ACC112 (cell line): ENCODE results near the gene CHAD.
A peak's percentile ranks its signal among the peaks of the same experiment; 100 is the strongest.

Experiments
- H2AFZ ChIP-seq: fragments of 200-600 bp; sonication (generic); one replicate; pipeline ENCODE4 v1.6.0; 2017; ENCODE audit warnings: antibody characterized with exemption, low read length; ENCODE audit not compliant: unreplicated experiment
- H3K27ac ChIP-seq: fragments of 200-600 bp; sonication (generic); 2 replicates; pipeline ENCODE4 v1.5.1; 2014; ENCODE audit warnings: low read depth, mild to moderate bottlenecking, antibody characterized with exemption, low read length, moderate library complexity
- H3K27me3 ChIP-seq: fragments of 200-600 bp; sonication (generic); 2 replicates; pipeline ENCODE4 v1.6.1; 2014; ENCODE audit warnings: mild to moderate bottlenecking, antibody characterized with exemption, low read length, moderate library complexity, mixed read lengths; ENCODE audit not compliant: insufficient read depth
- H3K36me3 ChIP-seq: fragments of 200-600 bp; sonication (generic); 2 replicates; pipeline ENCODE4 v1.6.1; 2016; ENCODE audit warnings: mild to moderate bottlenecking, antibody characterized with exemption, low read length, moderate library complexity, mixed read lengths; ENCODE audit not compliant: insufficient read depth
- H3K4me1 ChIP-seq: fragments of 200-600 bp; sonication (generic); one replicate; pipeline ENCODE4 v1.6.1; 2016; ENCODE audit warnings: low read length, mixed read lengths; ENCODE audit not compliant: insufficient read depth, unreplicated experiment, control insufficient read depth
- H3K4me3 ChIP-seq: fragments of 200-600 bp; sonication (generic); 2 replicates; pipeline ENCODE4 v1.5.1; 2014; ENCODE audit warnings: mild to moderate bottlenecking, low read depth, low read length
- H3K79me2 ChIP-seq: fragments of 200-600 bp; sonication (generic); one replicate; pipeline ENCODE4 v1.6.0; 2016; ENCODE audit warnings: low read length; ENCODE audit not compliant: control insufficient read depth, unreplicated experiment, insufficient read depth

The CHAD gene

DNA sequence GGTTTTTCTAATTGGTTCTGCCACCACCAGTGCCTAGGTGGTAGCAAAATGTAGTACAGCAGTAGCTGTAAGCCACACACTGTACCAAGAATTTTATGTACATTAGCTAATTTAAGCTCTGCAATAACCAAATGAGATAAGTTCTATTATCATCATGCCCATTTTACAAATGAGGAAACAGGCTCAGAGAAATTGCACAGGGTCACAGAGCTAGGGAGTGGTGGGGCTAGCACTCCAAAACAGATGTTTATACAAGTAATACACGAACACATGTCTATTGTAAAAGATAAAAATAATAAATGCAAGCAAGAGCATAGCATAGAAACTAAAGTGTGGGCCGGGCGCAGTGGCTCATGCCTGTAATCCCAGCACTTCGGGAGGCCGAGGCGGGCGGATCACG is 23.5 kb upstream of the CHAD start:
- no peak overlapping the region for H2AFZ ChIP-seq
- H3K27me3 ChIP-seq, result no peaks in the 10 kb centered on the region
- H3K79me2 ChIP-seq, result no peaks in the 10 kb centered on the region
- H3K4me3 ChIP-seq, result no peak overlapping the region
- no peak overlapping the region for H3K27ac ChIP-seq
- H3K36me3 ChIP-seq, result no peaks in the 10 kb centered on the region
- peaks cover 12% of the 10 kb centered on the region for H3K4me1 ChIP-seq

DNA sequence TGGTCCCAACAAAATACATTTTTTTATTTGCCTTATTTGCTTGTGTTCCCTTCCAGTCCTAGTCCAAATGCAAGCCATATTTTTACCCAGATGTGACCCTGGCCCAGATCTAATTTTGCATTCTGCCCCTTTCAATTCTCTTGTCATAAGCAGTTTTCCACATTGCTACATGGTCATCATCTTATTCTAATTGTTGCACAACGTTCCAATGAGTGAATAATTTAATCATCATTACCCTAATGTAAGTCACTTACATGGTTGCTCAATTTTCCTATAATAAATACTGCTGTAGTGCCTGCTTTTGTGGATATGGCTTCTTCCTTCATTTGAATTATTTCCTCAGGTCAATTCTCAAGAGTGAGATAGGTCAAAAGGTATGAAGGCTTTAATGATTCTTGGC is 22.8 kb upstream of the CHAD start:
- Histone ChIP-seq H3K79me2 (no peaks in the 10 kb centered on the region), H3K4me1 (peaks cover 12% of the 10 kb centered on the region), H3K27ac (no peak overlapping the region), H3K4me3 (no peak overlapping the region), H3K27me3 (no peaks in the 10 kb centered on the region), H3K36me3 (no peaks in the 10 kb centered on the region), H2AFZ (no peak overlapping the region)

DNA sequence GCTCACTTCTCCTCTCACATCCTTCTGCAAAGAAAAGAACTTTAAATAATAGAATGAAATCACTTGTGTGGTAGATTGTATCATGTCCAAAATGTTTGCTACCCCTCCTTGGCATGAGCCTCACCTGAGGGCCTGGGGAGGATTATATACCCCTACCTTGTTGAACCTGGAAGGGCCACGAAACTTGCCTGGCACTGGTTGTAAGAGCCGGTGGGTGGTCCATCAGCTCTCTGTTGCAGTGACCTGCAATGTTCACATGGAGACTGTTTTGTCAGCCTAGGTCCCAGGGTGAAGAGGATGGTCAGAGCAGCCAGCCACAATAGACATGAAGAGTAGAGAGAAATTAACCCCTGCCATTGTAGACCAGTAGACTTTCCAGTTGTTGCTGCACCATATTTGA is 20.2 kb upstream of the CHAD start:
- H3K27me3 ChIP-seq, result no peaks in the 10 kb centered on the region
- no peaks in the 10 kb centered on the region for H3K36me3 ChIP-seq
- H2AFZ ChIP-seq, result no peak overlapping the region
- H3K79me2 ChIP-seq, result no peaks in the 10 kb centered on the region
- peaks cover 10% of the 10 kb centered on the region for H3K4me1 ChIP-seq
- H3K27ac ChIP-seq, result no peak overlapping the region
- H3K4me3 ChIP-seq, result no peak overlapping the region

DNA sequence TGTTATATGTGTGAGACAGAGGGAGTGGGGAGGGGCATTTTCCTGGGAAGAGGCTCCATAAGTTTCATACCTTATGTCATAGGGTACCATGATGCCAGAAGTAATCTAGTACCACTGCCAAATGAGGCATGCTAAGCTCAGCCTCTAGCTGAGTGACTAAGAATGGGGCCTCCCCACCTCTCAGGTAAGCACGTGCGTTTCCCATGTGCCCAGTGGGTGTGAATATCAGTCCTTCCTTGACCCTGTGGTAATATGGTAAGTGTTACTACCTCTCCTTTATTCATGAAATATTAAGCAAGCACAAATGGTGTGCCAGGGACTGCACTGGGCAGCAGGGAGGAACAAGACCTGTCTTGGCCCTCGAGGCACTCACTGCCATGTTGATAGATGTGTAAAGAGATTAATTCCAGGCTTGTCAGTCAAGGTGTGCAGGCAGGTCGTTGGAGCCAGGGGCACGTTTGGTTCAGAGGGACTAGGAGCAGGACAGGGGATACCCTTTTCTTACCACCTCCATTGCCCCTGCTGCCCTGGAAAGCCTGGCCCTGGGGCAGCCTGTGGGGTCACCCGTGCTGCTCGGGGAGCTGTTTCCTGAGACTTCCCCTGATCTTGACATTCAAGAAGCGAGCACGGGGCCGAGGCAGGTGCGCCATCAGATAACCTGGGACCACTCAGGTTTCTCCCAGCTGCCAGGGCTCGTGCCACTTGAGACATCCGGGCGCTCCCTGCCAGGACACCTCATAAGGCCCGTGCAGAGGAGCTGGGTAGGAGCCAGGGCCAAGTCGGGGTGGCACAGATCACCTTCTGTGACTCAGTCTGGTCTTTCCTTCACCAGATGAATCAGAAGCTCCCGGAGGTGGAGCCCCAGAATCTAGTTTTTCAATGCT is 18.8 kb upstream of the CHAD start:
- Histone ChIP-seq H3K27ac (no peak overlapping the region), H3K4me1 (peaks cover 10% of the 10 kb centered on the region), H3K4me3 (no peak overlapping the region), H3K36me3 (no peaks in the 10 kb centered on the region), H3K79me2 (no peaks in the 10 kb centered on the region), H3K27me3 (no peaks in the 10 kb centered on the region), H2AFZ (no peak overlapping the region)

DNA sequence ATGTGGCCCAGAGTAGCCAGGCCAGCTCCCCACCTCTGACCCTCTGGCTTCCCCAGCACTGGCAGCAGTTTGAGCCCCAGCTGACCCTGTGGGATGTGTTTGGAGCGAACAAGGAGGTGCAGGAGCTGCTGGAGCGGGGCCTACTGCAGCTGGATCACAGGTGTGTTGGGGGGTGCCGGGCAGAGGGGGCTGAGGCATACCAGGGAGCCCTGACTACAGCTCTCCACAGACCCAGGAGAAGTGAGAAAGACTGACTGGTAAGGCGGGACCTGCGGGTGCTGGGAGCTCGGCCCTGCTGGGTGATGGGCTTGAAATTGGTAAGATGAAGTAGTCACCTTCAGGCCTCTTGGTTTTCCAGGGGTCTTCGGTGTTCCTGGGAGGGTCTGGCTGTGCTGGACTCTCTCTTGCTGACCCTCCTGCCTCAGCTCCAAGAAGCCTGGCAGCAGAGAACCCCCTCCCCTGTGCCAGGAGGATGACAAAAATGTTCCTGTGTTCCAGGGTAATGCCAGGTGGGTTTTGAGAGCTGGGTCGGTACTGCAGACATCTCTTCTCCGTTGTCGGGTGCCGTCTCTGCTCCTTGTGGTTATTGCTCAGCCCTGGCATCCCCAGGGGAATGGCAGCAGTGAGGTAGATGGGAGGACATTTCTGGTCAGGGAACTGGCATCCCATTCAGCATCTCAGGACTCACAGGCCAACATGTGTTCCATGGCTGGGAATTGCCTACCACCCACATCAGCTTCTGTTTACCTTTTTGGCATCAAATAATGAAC is 15.9 kb upstream of the CHAD start:
- Histone ChIP-seq H2AFZ (no peak overlapping the region), H3K4me3 (no peak overlapping the region), H3K36me3 (no peaks in the 10 kb centered on the region), H3K4me1 (peaks cover 10% of the 10 kb centered on the region), H3K27me3 (no peaks in the 10 kb centered on the region), H3K27ac (no peak overlapping the region), H3K79me2 (no peaks in the 10 kb centered on the region)

DNA sequence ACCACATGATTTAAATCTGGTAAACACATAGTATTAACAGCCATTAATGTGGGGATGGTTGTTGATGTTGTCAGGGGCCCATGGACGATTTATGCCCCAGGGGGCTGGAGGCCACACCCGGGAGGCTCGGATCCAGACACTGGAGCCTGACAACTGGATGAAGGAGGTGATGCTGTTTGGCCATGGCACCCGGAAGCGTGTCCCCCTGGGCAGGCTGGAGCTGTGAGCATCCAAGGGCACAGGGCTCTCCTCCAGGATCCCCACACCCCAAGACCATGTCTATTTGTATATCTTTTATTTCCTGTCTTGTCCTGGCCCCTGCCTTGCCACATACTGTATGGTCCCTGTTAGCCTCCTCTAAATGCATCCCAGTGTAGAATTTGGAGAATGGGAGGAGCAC is 14.6 kb upstream of the CHAD start:
- Histone ChIP-seq H3K27me3 (no peaks in the 10 kb centered on the region), H3K79me2 (no peaks in the 10 kb centered on the region), H3K4me1 (peaks cover 8% of the 10 kb centered on the region), H3K4me3 (no peak overlapping the region), H2AFZ (no peak overlapping the region), H3K36me3 (no peaks in the 10 kb centered on the region), H3K27ac (no peak overlapping the region)

DNA sequence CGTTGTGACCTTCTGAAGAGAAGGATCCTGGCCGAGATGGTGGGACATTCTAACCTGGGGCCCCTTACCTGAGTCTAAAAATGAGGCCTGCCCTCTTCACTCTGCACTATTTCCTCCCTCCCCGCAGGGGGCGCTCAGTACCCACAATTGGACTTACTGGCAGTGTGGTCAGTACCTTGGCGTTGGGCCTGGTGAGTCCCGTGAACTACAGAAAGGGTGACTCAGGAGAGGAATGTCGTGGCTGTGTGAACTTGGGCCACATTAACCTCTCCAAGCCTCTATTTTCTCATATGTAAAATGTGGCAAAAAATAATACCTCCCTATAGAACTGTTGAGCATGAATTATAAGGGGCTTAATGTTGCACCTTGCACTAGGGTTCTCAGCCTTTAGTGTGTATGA is 13.8 kb upstream of the CHAD start:
- no peaks in the 10 kb centered on the region for H3K36me3 ChIP-seq
- H3K27me3 ChIP-seq, result no peaks in the 10 kb centered on the region
- H3K4me3 ChIP-seq, result no peak overlapping the region
- no peak overlapping the region for H2AFZ ChIP-seq
- H3K27ac ChIP-seq, result peak overlapping the region; percentile 68
- H3K4me1 ChIP-seq, result peaks cover under 1% of the 10 kb centered on the region
- no peaks in the 10 kb centered on the region for H3K79me2 ChIP-seq

DNA sequence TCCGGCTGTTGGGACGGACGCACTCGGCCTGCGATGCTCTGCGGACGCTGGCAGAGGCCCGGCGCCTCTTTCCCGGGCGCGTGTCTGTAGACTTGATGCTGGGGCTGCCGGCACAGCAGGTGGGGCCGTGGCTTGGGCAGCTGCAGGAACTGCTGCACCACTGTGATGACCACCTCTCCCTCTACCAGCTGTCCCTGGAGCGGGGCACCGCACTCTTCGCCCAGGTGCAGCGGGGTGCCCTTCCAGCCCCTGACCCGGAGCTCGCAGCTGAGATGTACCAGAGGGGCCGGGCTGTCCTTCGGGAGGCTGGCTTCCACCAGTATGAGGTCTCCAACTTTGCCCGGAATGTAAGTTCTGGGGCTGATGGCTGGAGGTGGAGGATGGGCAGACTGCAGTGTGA is 13.4 kb upstream of the CHAD start:
- H3K27ac ChIP-seq, result no peak overlapping the region
- no peaks in the 10 kb centered on the region for H3K79me2 ChIP-seq
- H3K27me3 ChIP-seq, result no peaks in the 10 kb centered on the region
- no peaks in the 10 kb centered on the region for H3K36me3 ChIP-seq
- H3K4me3 ChIP-seq, result no peak overlapping the region
- no peaks in the 10 kb centered on the region for H3K4me1 ChIP-seq
- no peak overlapping the region for H2AFZ ChIP-seq

DNA sequence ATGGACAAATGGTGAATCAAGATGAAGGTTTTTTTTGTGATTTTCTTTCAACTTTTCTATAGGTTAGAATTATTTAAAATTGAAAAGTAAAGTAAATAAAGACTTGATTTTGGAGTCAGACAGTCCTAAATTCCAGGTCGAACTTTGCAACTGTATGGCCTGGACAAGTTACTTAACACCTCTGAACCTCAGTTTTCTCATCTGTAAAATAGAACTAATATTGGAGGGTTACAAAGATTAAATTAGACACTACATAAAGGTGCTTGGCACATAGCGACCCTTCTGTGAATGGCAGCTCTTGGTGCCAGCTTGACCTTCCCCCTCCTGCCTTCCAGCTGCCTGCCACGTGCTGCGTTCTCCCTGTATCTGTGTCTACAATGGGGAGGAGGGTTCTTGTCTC is 13.0 kb upstream of the CHAD start:
- H3K4me3 ChIP-seq, result no peak overlapping the region
- H2AFZ ChIP-seq, result no peak overlapping the region
- no peak overlapping the region for H3K27ac ChIP-seq
- H3K4me1 ChIP-seq, result no peaks in the 10 kb centered on the region
- no peaks in the 10 kb centered on the region for H3K79me2 ChIP-seq
- H3K36me3 ChIP-seq, result no peaks in the 10 kb centered on the region
- H3K27me3 ChIP-seq, result no peaks in the 10 kb centered on the region

DNA sequence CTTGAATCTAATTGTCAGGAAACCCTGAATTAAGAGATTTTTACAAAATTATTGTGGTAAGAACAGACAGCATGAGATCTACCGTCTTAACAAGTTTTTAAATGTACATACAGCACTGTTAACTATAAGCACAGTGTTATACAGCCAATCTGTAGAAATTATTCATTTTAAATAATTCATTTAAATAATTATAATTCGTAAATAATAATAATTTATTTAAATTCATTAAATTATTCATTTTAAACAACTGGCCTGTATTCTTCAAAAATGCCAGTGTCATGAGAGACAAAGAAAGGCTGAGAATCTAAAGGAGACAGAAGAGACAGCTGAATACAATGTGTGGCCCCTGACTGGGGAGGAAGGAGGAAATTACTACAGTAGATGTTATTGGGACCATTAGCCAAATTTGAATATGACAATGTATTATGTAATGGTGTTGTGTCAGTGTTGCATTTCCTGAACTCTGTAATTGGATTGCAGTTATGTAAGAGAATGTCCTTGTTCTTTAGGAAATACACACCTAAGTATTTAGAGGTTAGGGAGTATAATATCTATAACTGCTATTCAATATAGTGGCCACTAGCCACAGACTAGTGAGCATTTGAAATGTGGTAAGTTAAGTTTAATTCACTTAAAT is 12.3 kb upstream of the CHAD start:
- H3K27ac ChIP-seq, result no peak overlapping the region
- H3K4me3 ChIP-seq, result no peak overlapping the region
- no peaks in the 10 kb centered on the region for H3K36me3 ChIP-seq
- no peak overlapping the region for H2AFZ ChIP-seq
- no peaks in the 10 kb centered on the region for H3K4me1 ChIP-seq
- H3K79me2 ChIP-seq, result no peaks in the 10 kb centered on the region
- H3K27me3 ChIP-seq, result no peaks in the 10 kb centered on the region
